Measurements from ENCODE around the gene CD46. TPM values are rescaled to one million over a fixed set of nuclear protein-coding genes. Genes with fewer than 3 reads are reported as not detected.

CD46 gene
- total and polyA plus RNA-seq, 10 donors: 63.4 to 218 (median 185) TPM

- 62 to 75% (median 68%) methylated on average over 7 of the region's 7 CpGs for WGBS, 5 donors
- DNase-seq: no peak
- Histone ChIP-seq H3K36me3 (peaks cover 0 to 43% (median 2%) of the 10 kb centered on the region in 6 donors), H3K9me3 (no peaks in the 10 kb centered on the region), H3K27me3 (replicated peaks in 1 of 7) (no peaks in the 10 kb centered on the region), H3K4me1 (peaks cover 56 to 100% (median 85%) of the 10 kb centered on the region in 6 donors), H3K27ac (peak overlapping the region; percentile 30 to 98 (median 78)), H3K4me3 (no peak overlapping the region)
- intact Hi-C loops (cut with DNase I; ENCODE audit: low total_unique reads): loop anchor here (5.0 kb wide), 1 partner anchor 128 kb away; no protein-coding TSS in a partner anchor
- TF ChIP-seq POLR2AphosphoS5 (IDR thresholded peaks at IDR 0.05): no peak
- TF ChIP-seq POLR2A (IDR thresholded peaks at IDR 0.05): no peak
- no peak for TF ChIP-seq CTCF (IDR thresholded peaks at IDR 0.05 in 8 of 11, conservative IDR thresholded peaks at IDR 0.05 in 3 of 11)
Observed at GRCh38 chr1:207833956-207834660, 82.3 kb downstream of the CD46 start.

- peaks cover 0 to 56% (median 2%) of the 10 kb centered on the region in 6 donors for H3K36me3 ChIP-seq
- peak overlapping the region in 3 of 8 donors; percentile 60 to 98 (median 97) for H3K27ac ChIP-seq
Observed at GRCh38 chr1:207835958-207836357, 84.1 kb downstream of the CD46 start.

GRCh38 chr1:207836591-207837347, 84.9 kb downstream of the CD46 start:
- DNase-seq: no peak
- intact Hi-C loops (cut with DNase I; ENCODE audit: low total_unique reads): no loop called here
- Histone ChIP-seq H3K27ac (peak overlapping the region in 6 of 8 donors; percentile 23 to 98 (median 64)), H3K4me1 (peaks cover 53 to 100% (median 82%) of the 10 kb centered on the region in 6 donors), H3K36me3 (peaks cover 0 to 63% (median 2%) of the 10 kb centered on the region in 6 donors), H3K4me3 (no peak overlapping the region), H3K9me3 (no peaks in the 10 kb centered on the region), H3K27me3 (replicated peaks in 1 of 7) (no peaks in the 10 kb centered on the region)
- TF ChIP-seq CTCF (IDR thresholded peaks at IDR 0.05 in 8 of 11, conservative IDR thresholded peaks at IDR 0.05 in 3 of 11) (no peak), POLR2AphosphoS5 (IDR thresholded peaks at IDR 0.05) (peak in 2 of 3 donors; percentile 9 to 21)
- 65 to 80% (median 73%) methylated on average over 15 of the region's 15 CpGs for WGBS, 5 donors

More at GRCh38 chr1:207835958-207836357, 84.1 kb downstream of the CD46 start:
- no peak for DNase-seq
- TF ChIP-seq POLR2A (IDR thresholded peaks at IDR 0.05) (no peak), POLR2AphosphoS5 (IDR thresholded peaks at IDR 0.05) (no peak), CTCF (IDR thresholded peaks at IDR 0.05 in 8 of 11, conservative IDR thresholded peaks at IDR 0.05 in 3 of 11) (no peak)
- Histone ChIP-seq H3K4me3 (no peak overlapping the region), H3K4me1 (peaks cover 55 to 100% (median 83%) of the 10 kb centered on the region in 6 donors), H3K9me3 (no peaks in the 10 kb centered on the region), H3K27me3 (replicated peaks in 1 of 7) (no peaks in the 10 kb centered on the region)
- intact Hi-C loops (cut with DNase I; ENCODE audit: low total_unique reads): no loop called here
- 82 to 89% (median 86%) methylated on average over 6 of the region's 6 CpGs for WGBS, 5 donors

GRCh38 chr1:207837673-207838072, 85.8 kb downstream of the CD46 start:
- TF ChIP-seq CTCF (IDR thresholded peaks at IDR 0.05 in 8 of 11, conservative IDR thresholded peaks at IDR 0.05 in 3 of 11) (no peak), POLR2AphosphoS5 (IDR thresholded peaks at IDR 0.05) (no peak), POLR2A (IDR thresholded peaks at IDR 0.05) (no peak)
- H3K27ac ChIP-seq: peak overlapping the region in 7 of 8 donors; percentile 33 to 98 (median 60)
- DNase-seq: no peak
- intact Hi-C loops (cut with DNase I; ENCODE audit: low total_unique reads): no loop called here
- H3K4me1 ChIP-seq: peaks cover 48 to 100% (median 82%) of the 10 kb centered on the region in 6 donors
- no peak overlapping the region for H3K4me3 ChIP-seq
- H3K36me3 ChIP-seq: peaks cover 0 to 71% (median 2%) of the 10 kb centered on the region in 6 donors
- H3K27me3 ChIP-seq (replicated peaks in 1 of 7): no peaks in the 10 kb centered on the region
- H3K9me3 ChIP-seq: no peaks in the 10 kb centered on the region
- WGBS, 5 donors: 89 to 96% (median 93%) methylated on average over 4 of the region's 4 CpGs
